Measurements from ENCODE around the gene NID1. TPM values are rescaled to one million over a fixed set of nuclear protein-coding genes. Genes with fewer than 3 reads are reported as not detected.

Gene NID1
- total RNA-seq, 4 donors from 2014 or later: 27.9 to 48.4 (median 32.3) TPM

GRCh38 chr1:235954306-235955283 lies 110.3 kb downstream of the NID1 start:
- H3K27ac ChIP-seq: no peak overlapping the region
- no peaks in the 10 kb centered on the region for H3K27me3 ChIP-seq
- H3K4me1 ChIP-seq: peaks cover 7% of the 10 kb centered on the region
- no peak overlapping the region for H3K4me3 ChIP-seq
- H3K9me3 ChIP-seq: no peaks in the 10 kb centered on the region
- H3K36me3 ChIP-seq: no peaks in the 10 kb centered on the region
- TF ChIP-seq POLR2AphosphoS5 (IDR thresholded peaks at IDR 0.05): no peak
- TF ChIP-seq CTCF (IDR thresholded peaks at IDR 0.05): no peak
- TF ChIP-seq POLR2A (IDR thresholded peaks at IDR 0.05): no peak
- WGBS: 89% methylated on average over 11 of the region's 11 CpGs
- no peak for DNase-seq (ENCODE audit: low spot score in 2 of 2)

GRCh38 chr1:235953801-235954200 lies 111.1 kb downstream of the NID1 start:
- WGBS: 70% methylated on average over 2 of the region's 2 CpGs
- H3K9me3 ChIP-seq: no peaks in the 10 kb centered on the region
- TF ChIP-seq CTCF (IDR thresholded peaks at IDR 0.05) (no peak), POLR2A (IDR thresholded peaks at IDR 0.05) (no peak), POLR2AphosphoS5 (IDR thresholded peaks at IDR 0.05) (no peak), EP300 (IDR thresholded peaks at IDR 0.05) (no peak)
- H3K4me1 ChIP-seq: peaks cover 14% of the 10 kb centered on the region
- H3K36me3 ChIP-seq: no peaks in the 10 kb centered on the region
- no peak overlapping the region for H3K4me3 ChIP-seq
- H3K27ac ChIP-seq: no peak overlapping the region
- no peaks in the 10 kb centered on the region for H3K27me3 ChIP-seq
- DNase-seq (ENCODE audit: low spot score in 2 of 2): no peak

- Histone ChIP-seq H3K27ac (no peak overlapping the region), H3K4me3 (no peak overlapping the region), H3K9me3 (no peaks in the 10 kb centered on the region), H3K27me3 (no peaks in the 10 kb centered on the region), H3K36me3 (no peaks in the 10 kb centered on the region), H3K4me1 (peaks cover 14% of the 10 kb centered on the region)
- WGBS: 63% methylated on average over 4 of the region's 4 CpGs
- DNase-seq (ENCODE audit: low spot score in 2 of 2): no peak
- TF ChIP-seq POLR2A (IDR thresholded peaks at IDR 0.05) (no peak), POLR2AphosphoS5 (IDR thresholded peaks at IDR 0.05) (no peak), CTCF (IDR thresholded peaks at IDR 0.05) (no peak), EP300 (IDR thresholded peaks at IDR 0.05) (no peak)
Measured at GRCh38 chr1:235952950-235953615, 111.8 kb downstream of the NID1 start.

GRCh38 chr1:235951661-235952060 lies 113.2 kb downstream of the NID1 start:
- Histone ChIP-seq H3K4me3 (no peak overlapping the region), H3K4me1 (peaks cover 14% of the 10 kb centered on the region), H3K27me3 (no peaks in the 10 kb centered on the region), H3K27ac (no peak overlapping the region), H3K36me3 (no peaks in the 10 kb centered on the region), H3K9me3 (no peaks in the 10 kb centered on the region)
- no peak for DNase-seq (ENCODE audit: low spot score in 2 of 2)
- WGBS: 93% methylated on average over 3 of the region's 4 CpGs
- TF ChIP-seq POLR2A (IDR thresholded peaks at IDR 0.05) (no peak), EP300 (IDR thresholded peaks at IDR 0.05) (no peak), CTCF (IDR thresholded peaks at IDR 0.05) (no peak)

- TF ChIP-seq POLR2A (IDR thresholded peaks at IDR 0.05): no peak
- no peak for TF ChIP-seq POLR2AphosphoS5 (IDR thresholded peaks at IDR 0.05)
- TF ChIP-seq CTCF (IDR thresholded peaks at IDR 0.05): no peak
- no peak for TF ChIP-seq EP300 (IDR thresholded peaks at IDR 0.05)
- H3K36me3 ChIP-seq: no peaks in the 10 kb centered on the region
- H3K9me3 ChIP-seq: no peaks in the 10 kb centered on the region
- no peak overlapping the region for H3K27ac ChIP-seq
- H3K27me3 ChIP-seq: no peaks in the 10 kb centered on the region
- 96% methylated on average over 10 of the region's 10 CpGs for WGBS
- H3K4me1 ChIP-seq: peaks cover 14% of the 10 kb centered on the region
- no peak for DNase-seq (ENCODE audit: low spot score in 2 of 2)
- no peak overlapping the region for H3K4me3 ChIP-seq
Measured at GRCh38 chr1:235950318-235950717, 114.6 kb downstream of the NID1 start.

All from suprapubic skin (tissue), 4 donors.